ENCODE data around the gene JAKMIP3. TPM values are rescaled to one million over a fixed set of nuclear protein-coding genes. Genes with fewer than 3 reads are reported as not detected.

The JAKMIP3 gene
- total RNA-seq, 2 experiments from 2014 or later: 0.18 to 0.31 TPM

- H3K27ac Mint-ChIP-seq: no peak overlapping the region
- H3K4me3 Mint-ChIP-seq: no peak overlapping the region
- peaks cover 26% of the 10 kb centered on the region for H3K27me3 Mint-ChIP-seq
- intact Hi-C loops (cut with micrococcal nuclease): loop anchor here (2.0 kb wide), 1 partner anchor 136 kb away; no protein-coding TSS in a partner anchor
- CTCF ChIA-PET: interaction anchor here (0.6 to 2.0 kb wide), 44 partner anchors 8 to 162 kb away, joined by 3 to 78 read pairs (median 5); no protein-coding TSS in a partner anchor
- peaks cover 7% of the 10 kb centered on the region for H3K4me1 Mint-ChIP-seq (ENCODE audit: low read depth)
- no peaks in the 10 kb centered on the region for H3K36me3 Mint-ChIP-seq (ENCODE audit: low read depth)
- peak; percentile 84 for DNase-seq
- TF ChIP-seq CTCF (IDR thresholded peaks at IDR 0.05): peak; percentile 94
- no peaks in the 10 kb centered on the region for H3K9me3 Mint-ChIP-seq
- no peak for ATAC-seq
- POLR2A ChIA-PET: interaction anchor here (1.1 to 1.8 kb wide), 2 partner anchors 59 to 137 kb away, joined by 3 to 5 read pairs; no protein-coding TSS in a partner anchor
Observed at GRCh38 chr10:132023092-132023811, 42.5 kb upstream of the JAKMIP3 start.

GRCh38 chr10:132027423-132027983 is 38.2 kb upstream of the JAKMIP3 start:
- Mint-ChIP-seq H3K9me3 (no peaks in the 10 kb centered on the region), H3K27ac (no peak overlapping the region), H3K4me3 (no peak overlapping the region), H3K36me3 (ENCODE audit: low read depth) (no peaks in the 10 kb centered on the region), H3K27me3 (peaks cover 41% of the 10 kb centered on the region), H3K4me1 (ENCODE audit: low read depth) (peaks cover 7% of the 10 kb centered on the region)
- DNase-seq (no peak), ATAC-seq (no peak)
- ChIA-PET CTCF (no interaction called here), POLR2A (no interaction called here)
- intact Hi-C loops (cut with micrococcal nuclease): no loop called here
- no peak for TF ChIP-seq CTCF (IDR thresholded peaks at IDR 0.05)

GRCh38 chr10:132028706-132029105 is 37.0 kb upstream of the JAKMIP3 start:
- Mint-ChIP-seq H3K4me1 (ENCODE audit: low read depth) (no peaks in the 10 kb centered on the region), H3K9me3 (no peaks in the 10 kb centered on the region), H3K27me3 (peaks cover 44% of the 10 kb centered on the region), H3K27ac (no peak overlapping the region), H3K4me3 (no peak overlapping the region), H3K36me3 (ENCODE audit: low read depth) (no peaks in the 10 kb centered on the region)
- DNase-seq (no peak), ATAC-seq (no peak)
- intact Hi-C loops (cut with micrococcal nuclease): no loop called here
- CTCF ChIA-PET: no interaction called here
- no peak for TF ChIP-seq CTCF (IDR thresholded peaks at IDR 0.05)
- POLR2A ChIA-PET: no interaction called here

GRCh38 chr10:132030898-132031463 is 34.8 kb upstream of the JAKMIP3 start:
- no peak for TF ChIP-seq CTCF (IDR thresholded peaks at IDR 0.05)
- intact Hi-C loops (cut with micrococcal nuclease): no loop called here
- Mint-ChIP-seq H3K27ac (no peak overlapping the region), H3K36me3 (ENCODE audit: low read depth) (no peaks in the 10 kb centered on the region), H3K27me3 (peaks cover 57% of the 10 kb centered on the region), H3K9me3 (no peaks in the 10 kb centered on the region), H3K4me1 (ENCODE audit: low read depth) (no peaks in the 10 kb centered on the region), H3K4me3 (no peak overlapping the region)
- ATAC-seq: no peak
- no peak for DNase-seq
- ChIA-PET POLR2A (no interaction called here), CTCF (interaction anchor here (0.6 to 1.6 kb wide), 2 partner anchors 8 to 45 kb away, joined by 4 read pairs; no protein-coding TSS in a partner anchor)

GRCh38 chr10:132033632-132034031 is 32.1 kb upstream of the JAKMIP3 start:
- CTCF ChIA-PET: interaction anchor here (1.9 kb wide), 1 partner anchor 11 kb away, joined by 8 read pairs; no protein-coding TSS in a partner anchor
- POLR2A ChIA-PET: no interaction called here
- Mint-ChIP-seq H3K27ac (no peak overlapping the region), H3K36me3 (ENCODE audit: low read depth) (no peaks in the 10 kb centered on the region), H3K9me3 (no peaks in the 10 kb centered on the region), H3K4me3 (no peak overlapping the region), H3K4me1 (ENCODE audit: low read depth) (peaks cover 4% of the 10 kb centered on the region), H3K27me3 (peaks cover 56% of the 10 kb centered on the region)
- no peak for TF ChIP-seq CTCF (IDR thresholded peaks at IDR 0.05)
- no peak for ATAC-seq
- no peak for DNase-seq
- intact Hi-C loops (cut with micrococcal nuclease): no loop called here
